Measurements from ENCODE around the gene PTH1R.

Gene PTH1R

GRCh38 chr3:46952813-46953212, 75.3 kb downstream of the PTH1R start:
- no peak for DNase-seq
